ENCODE results near the gene CENPO.

The CENPO gene

GRCh38 chr2:24792874-24793760 lies at the start of gene CENPO, which contains the start of gene PTRHD1:
Gene CENPO (plus strand): TSS chr2:24793425. CDS start chr2:24793920, 495 bp downstream.
Gene PTRHD1 (minus strand): TSS chr2:24793391. CDS start chr2:24793377, 14 bp downstream.
- peak; percentile 95 for DNase-seq (ENCODE audit: low spot score)

- DNase-seq (ENCODE audit: low spot score) = no peak
These were observed 49.3 kb upstream of the CENPO start for GRCh38 chr2:24743924-24744323.

GRCh38 chr2:24744356-24744755 lies 48.9 kb upstream of the CENPO start:
- no peak for DNase-seq (ENCODE audit: low spot score)

- DNase-seq (ENCODE audit: low spot score) = no peak
These were observed 47.4 kb upstream of the CENPO start for GRCh38 chr2:24745825-24746224.

- DNase-seq (ENCODE audit: low spot score) = no peak
These were observed 45.9 kb upstream of the CENPO start for GRCh38 chr2:24747299-24747698.

- no peak for DNase-seq (ENCODE audit: low spot score)
These were observed 44.0 kb upstream of the CENPO start for GRCh38 chr2:24749069-24749691.

GRCh38 chr2:24754985-24755705 lies 38.1 kb upstream of the CENPO start:
- DNase-seq (ENCODE audit: low spot score) = no peak

- DNase-seq (ENCODE audit: low spot score) = no peak
These were observed 36.4 kb upstream of the CENPO start for GRCh38 chr2:24756789-24757188.

GRCh38 chr2:24761866-24762265 lies 31.4 kb upstream of the CENPO start:
- DNase-seq (ENCODE audit: low spot score) = no peak

- DNase-seq (ENCODE audit: low spot score) = no peak
These were observed 30.7 kb upstream of the CENPO start for GRCh38 chr2:24762518-24762917.

- DNase-seq (ENCODE audit: low spot score) = no peak
These were observed 29.4 kb upstream of the CENPO start for GRCh38 chr2:24763843-24764242.

- peak; percentile 35 for DNase-seq (ENCODE audit: low spot score)
These were observed 26.6 kb upstream of the CENPO start for GRCh38 chr2:24766609-24767008.

GRCh38 chr2:24768013-24768412 lies 25.2 kb upstream of the CENPO start:
- no peak for DNase-seq (ENCODE audit: low spot score)

- DNase-seq (ENCODE audit: low spot score) = no peak
These were observed 24.6 kb upstream of the CENPO start for GRCh38 chr2:24768601-24769000.

GRCh38 chr2:24771061-24771460 lies 22.2 kb upstream of the CENPO start:
- no peak for DNase-seq (ENCODE audit: low spot score)

- no peak for DNase-seq (ENCODE audit: low spot score)
These were observed 21.2 kb upstream of the CENPO start for GRCh38 chr2:24771764-24772586.

- DNase-seq (ENCODE audit: low spot score) = no peak
These were observed 18.9 kb upstream of the CENPO start for GRCh38 chr2:24774373-24774772.

- DNase-seq (ENCODE audit: low spot score) = no peak
These were observed 14.1 kb upstream of the CENPO start for GRCh38 chr2:24779116-24779515.

GRCh38 chr2:24783641-24784040 lies 9.6 kb upstream of the CENPO start:
- no peak for DNase-seq (ENCODE audit: low spot score)

GRCh38 chr2:24785671-24786321 lies 7.4 kb upstream of the CENPO start:
- no peak for DNase-seq (ENCODE audit: low spot score)

- DNase-seq (ENCODE audit: low spot score) = no peak
These were observed 5.7 kb upstream of the CENPO start for GRCh38 chr2:24787532-24787931.
